Ascending aorta (tissue), 2 donors: ENCODE measurements around the gene IFNL1. TPM values are rescaled to one million over a fixed set of nuclear protein-coding genes. Genes with fewer than 3 reads are reported as not detected.
"Not testable (repeated sequence)": the region's sequence is repeated elsewhere in the genome, so short reads cannot be mapped to it uniquely, and the experiment has no call there.

Experiments used
- DNase-seq, 2 donors: peaks; one replicate each; pipeline ENCODE4 v3.0.0-alpha.2; 2019; ENCODE audit warnings: low spot score in 2 of 2
- H3K27ac ChIP-seq, 2 donors: fragments of 200-600 bp; sonication (generic); one replicate each; pipeline ENCODE4 v1.5.1; 2016 to 2017; ENCODE audit warnings: mild to moderate bottlenecking in 1 of 2
- H3K27me3 ChIP-seq: fragments of 200-600 bp; sonication (generic); one replicate; pipeline ENCODE4 v1.5.1; 2017
- H3K36me3 ChIP-seq, 2 donors: fragments of 200-600 bp; sonication (generic); one replicate each; pipeline ENCODE4 v1.5.1; 2016
- H3K4me1 ChIP-seq, 2 donors: fragments of 200-600 bp; sonication (generic); one replicate each; pipeline ENCODE4 v1.5.1; 2016 to 2017; ENCODE audit warnings: mild to moderate bottlenecking in 1 of 2
- H3K4me3 ChIP-seq, 2 donors: fragments of 200-600 bp; sonication (generic); one replicate each; pipeline ENCODE4 v1.5.1; 2016 to 2017; ENCODE audit warnings: mild to moderate bottlenecking in 1 of 2
- H3K9me3 ChIP-seq, 2 donors: fragments of 200-600 bp; sonication (generic); one replicate each; pipeline ENCODE4 v1.5.1; 2016
- intact Hi-C: fragments of 100-400 bp; cut with DNase I; formaldehyde crosslinking; loops from one replicate; pipeline ENCODE4 v1.15.1; 2023
- total RNA-seq: library from RNA; depleted of rRNA; stranded (reverse); fragments of >200 nt; gene quantifications from one replicate; pipeline ENCODE4 v1.1.0, GENCODE V29; 2016
- TF ChIP-seq, protein P1 (sequence below), 3 experiments: fragments of 200-600 bp in 2 of 3; fragments of 450-650 bp in 1 of 3; sonication (generic) in 2 of 3; IDR thresholded peaks; one replicate each; pipeline ENCODE4 v1.5.1; 2016 to 2019; ENCODE audit warnings: antibody characterized with exemption in 3 of 3, mild to moderate bottlenecking in 1 of 3, moderate library complexity in 1 of 3

IFNL1 gene
- total RNA-seq, 1 donor from 2014 or later = not detected

GRCh38 chr19:39270036-39270871, 26.0 kb upstream of the IFNL1 start:
- Histone ChIP-seq H3K4me3 (no peak overlapping the region), H3K27ac (no peak overlapping the region), H3K36me3 (no peaks in the 10 kb centered on the region), H3K27me3 (no peaks in the 10 kb centered on the region), H3K9me3 (no peaks in the 10 kb centered on the region), H3K4me1 (no peaks in the 10 kb centered on the region)
- TF ChIP-seq, protein P1, sequence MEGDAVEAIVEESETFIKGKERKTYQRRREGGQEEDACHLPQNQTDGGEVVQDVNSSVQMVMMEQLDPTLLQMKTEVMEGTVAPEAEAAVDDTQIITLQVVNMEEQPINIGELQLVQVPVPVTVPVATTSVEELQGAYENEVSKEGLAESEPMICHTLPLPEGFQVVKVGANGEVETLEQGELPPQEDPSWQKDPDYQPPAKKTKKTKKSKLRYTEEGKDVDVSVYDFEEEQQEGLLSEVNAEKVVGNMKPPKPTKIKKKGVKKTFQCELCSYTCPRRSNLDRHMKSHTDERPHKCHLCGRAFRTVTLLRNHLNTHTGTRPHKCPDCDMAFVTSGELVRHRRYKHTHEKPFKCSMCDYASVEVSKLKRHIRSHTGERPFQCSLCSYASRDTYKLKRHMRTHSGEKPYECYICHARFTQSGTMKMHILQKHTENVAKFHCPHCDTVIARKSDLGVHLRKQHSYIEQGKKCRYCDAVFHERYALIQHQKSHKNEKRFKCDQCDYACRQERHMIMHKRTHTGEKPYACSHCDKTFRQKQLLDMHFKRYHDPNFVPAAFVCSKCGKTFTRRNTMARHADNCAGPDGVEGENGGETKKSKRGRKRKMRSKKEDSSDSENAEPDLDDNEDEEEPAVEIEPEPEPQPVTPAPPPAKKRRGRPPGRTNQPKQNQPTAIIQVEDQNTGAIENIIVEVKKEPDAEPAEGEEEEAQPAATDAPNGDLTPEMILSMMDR (IDR thresholded peaks at IDR 0.05) = no peak
- DNase-seq = no peak
- intact Hi-C loops = no loop called here

DNA sequence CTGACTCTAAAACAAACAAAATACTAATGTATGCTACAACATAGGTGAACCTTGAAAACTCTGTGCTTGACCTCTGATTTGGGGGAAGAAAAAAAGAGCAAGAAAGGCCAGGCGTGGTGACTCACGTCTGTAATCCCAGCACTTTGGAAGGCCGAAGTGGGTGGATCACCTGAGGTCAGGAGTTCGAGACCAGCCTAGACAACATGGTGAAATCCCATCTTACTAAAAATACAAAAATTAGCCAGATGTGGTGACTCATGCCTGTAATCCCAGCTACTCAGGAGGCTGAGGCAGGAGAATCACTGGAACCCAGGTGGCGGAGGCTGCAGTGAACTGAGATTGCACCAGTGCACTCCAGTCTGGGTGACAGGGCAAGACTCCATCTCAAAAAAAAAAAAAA, 22.3 kb upstream of the IFNL1 start:
- H3K4me3 ChIP-seq, intact Hi-C loops, H3K27ac ChIP-seq, DNase-seq, H3K4me1 ChIP-seq, H3K9me3 ChIP-seq, H3K27me3 ChIP-seq, H3K36me3 ChIP-seq: not testable (repeated sequence)

DNA sequence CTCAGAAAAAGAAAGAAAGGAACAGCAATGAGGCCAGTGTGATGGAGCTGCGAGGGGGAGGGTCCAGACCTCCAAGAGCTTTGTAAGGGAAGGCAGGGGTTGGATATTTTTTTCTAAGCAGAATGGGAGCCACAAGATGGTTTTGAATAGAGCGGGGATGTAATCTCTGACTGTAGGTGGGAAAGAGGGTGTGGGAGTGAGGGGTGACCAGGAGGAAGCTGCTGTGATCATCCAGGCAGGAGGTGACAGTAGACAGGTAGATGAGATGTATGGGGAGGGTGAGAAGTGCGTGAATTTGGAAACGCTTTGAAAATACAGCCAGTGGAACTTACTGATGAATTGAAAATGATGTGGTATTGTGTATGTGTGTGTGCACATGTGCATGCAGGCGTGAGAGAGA, 20.6 kb upstream of the IFNL1 start:
- no peak for DNase-seq
- TF ChIP-seq, protein P1 (IDR thresholded peaks at IDR 0.05) = no peak
- no peak overlapping the region for H3K27ac ChIP-seq

GRCh38 chr19:39276740-39277139, 19.5 kb upstream of the IFNL1 start:
- no peaks in the 10 kb centered on the region for H3K27me3 ChIP-seq
- intact Hi-C loops = no loop called here
- TF ChIP-seq, protein P1 (IDR thresholded peaks at IDR 0.05) = no peak
- no peak for DNase-seq
- no peaks in the 10 kb centered on the region for H3K4me1 ChIP-seq
- no peak overlapping the region for H3K4me3 ChIP-seq
- no peaks in the 10 kb centered on the region for H3K9me3 ChIP-seq
- no peak overlapping the region for H3K27ac ChIP-seq
- no peaks in the 10 kb centered on the region for H3K36me3 ChIP-seq

More for the DNA sequence above, 20.6 kb upstream of the IFNL1 start:
- H3K36me3 ChIP-seq = no peaks in the 10 kb centered on the region
- intact Hi-C loops = no loop called here
- no peaks in the 10 kb centered on the region for H3K27me3 ChIP-seq
- no peaks in the 10 kb centered on the region for H3K9me3 ChIP-seq
- no peaks in the 10 kb centered on the region for H3K4me1 ChIP-seq
- no peak overlapping the region for H3K4me3 ChIP-seq

DNA sequence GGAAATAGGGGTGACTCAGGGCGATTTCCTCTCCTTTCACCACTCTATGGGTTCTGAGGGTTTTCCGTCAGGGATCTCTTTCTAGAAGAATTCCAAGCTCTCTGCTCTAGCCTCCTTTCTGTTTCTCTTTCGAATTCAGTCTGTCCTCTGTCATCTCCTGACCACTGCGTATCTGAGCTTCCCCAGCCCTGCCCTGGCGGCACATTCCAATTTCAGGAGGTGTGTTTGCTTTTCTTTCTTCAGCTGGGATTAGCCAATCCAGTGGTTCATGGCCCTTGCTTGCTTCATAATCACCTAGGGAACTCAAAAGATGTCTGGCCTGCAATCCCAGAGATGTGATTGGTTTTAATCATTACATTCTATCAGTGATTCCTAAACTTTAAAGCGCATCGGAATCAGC, 18.6 kb upstream of the IFNL1 start:
- intact Hi-C loops = no loop called here
- no peak for DNase-seq

GRCh38 chr19:39282021-39282420, 14.2 kb upstream of the IFNL1 start:
- Histone ChIP-seq H3K4me1 (no peaks in the 10 kb centered on the region), H3K27me3 (no peaks in the 10 kb centered on the region), H3K36me3 (no peaks in the 10 kb centered on the region), H3K4me3 (no peak overlapping the region), H3K27ac (no peak overlapping the region), H3K9me3 (peaks cover 0 to 6% of the 10 kb centered on the region in 2 donors)
- intact Hi-C loops = no loop called here
- TF ChIP-seq, protein P1 (IDR thresholded peaks at IDR 0.05) = no peak
- DNase-seq = no peak

More for the DNA sequence above, 18.6 kb upstream of the IFNL1 start:
- Histone ChIP-seq H3K4me1 (no peaks in the 10 kb centered on the region), H3K27ac (no peak overlapping the region), H3K36me3 (no peaks in the 10 kb centered on the region), H3K9me3 (peaks cover 0 to 5% of the 10 kb centered on the region in 2 donors), H3K27me3 (no peaks in the 10 kb centered on the region), H3K4me3 (no peak overlapping the region)
- TF ChIP-seq, protein P1 (IDR thresholded peaks at IDR 0.05) = no peak
